ENCODE measurements around the gene ZNF415. TPM values are rescaled to one million over a fixed set of nuclear protein-coding genes. Genes with fewer than 3 reads are reported as not detected.
"Not testable (repeated sequence)": the region's sequence is repeated elsewhere in the genome, so short reads cannot be mapped to it uniquely, and the experiment has no call there.

Gene ZNF415
- total RNA-seq, 2 donors from 2014 or later = 0.50 to 3.3 TPM

DNA sequence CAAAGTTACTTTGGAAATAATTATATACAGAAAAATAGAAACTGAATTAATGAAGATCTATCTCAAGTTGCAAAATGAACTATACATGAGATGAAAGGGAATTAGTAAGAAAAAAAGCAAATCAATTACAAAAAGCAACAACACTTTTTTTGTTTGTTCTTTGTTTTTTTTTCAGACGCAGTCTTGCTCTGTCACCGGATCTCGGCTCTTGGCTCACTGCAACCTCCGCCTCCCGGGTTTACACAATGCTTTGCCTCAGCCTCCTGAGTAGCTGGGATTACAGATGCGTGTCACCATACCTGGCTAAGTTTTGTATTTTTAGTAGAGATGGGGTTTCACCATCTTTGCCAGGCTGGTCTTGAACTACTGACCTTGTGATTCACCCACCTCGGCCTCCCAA is 2.2 kb downstream of the ZNF415 start:
- ATAC-seq (replicated peaks) = no peak
- Mint-ChIP-seq H3K27me3 (peaks cover 14% of the 10 kb centered on the region), H3K36me3 (ENCODE audit: low read depth) (peaks cover 13% of the 10 kb centered on the region), H3K4me3 (no peak overlapping the region), H3K4me1 (peaks cover 11% of the 10 kb centered on the region), H3K27ac (no peak overlapping the region), H3K9me3 (peaks cover 23% of the 10 kb centered on the region)

DNA sequence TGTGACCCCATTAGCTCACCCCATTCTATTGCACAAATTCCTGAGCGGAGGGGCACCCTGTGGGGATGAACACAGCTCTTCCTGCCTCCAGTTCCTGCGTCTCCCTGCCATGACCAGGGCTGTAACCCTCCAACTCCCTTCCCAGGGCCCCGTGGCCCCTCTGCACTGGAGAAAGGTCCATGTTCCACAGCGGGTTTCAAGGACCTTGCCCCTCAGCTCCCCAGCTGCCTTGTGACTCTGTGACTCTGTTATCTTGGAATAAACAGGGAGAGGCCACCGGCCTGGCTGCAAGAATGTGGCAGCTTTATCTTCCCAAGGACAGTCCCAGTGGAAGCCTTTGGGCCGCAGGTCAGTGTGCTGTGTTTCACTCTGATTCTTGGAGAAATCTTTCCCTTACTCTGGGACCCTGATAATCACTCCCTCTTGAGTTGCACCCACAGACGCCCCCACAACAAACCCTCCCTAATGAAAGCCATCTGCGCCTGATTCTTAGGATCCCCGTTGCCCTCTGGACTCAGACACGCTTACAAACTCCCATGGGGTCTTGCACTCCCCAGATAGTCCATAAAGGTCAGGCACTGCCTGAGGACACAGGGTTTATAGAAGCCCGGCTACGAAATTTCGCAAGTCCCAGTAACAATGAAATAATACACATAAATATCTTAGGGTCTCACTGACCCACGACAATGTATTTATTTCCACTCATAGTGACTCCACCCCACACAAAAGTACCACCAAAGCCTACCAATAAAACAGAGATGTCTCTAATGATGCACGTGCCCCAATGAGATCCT is 5.8 kb downstream of the ZNF415 start:
- peaks cover 20% of the 10 kb centered on the region for H3K9me3 Mint-ChIP-seq
- H3K4me1 Mint-ChIP-seq; ATAC-seq (replicated peaks); H3K4me3 Mint-ChIP-seq; H3K36me3 Mint-ChIP-seq (ENCODE audit: low read depth); H3K27me3 Mint-ChIP-seq; H3K27ac Mint-ChIP-seq: not testable (repeated sequence)

DNA sequence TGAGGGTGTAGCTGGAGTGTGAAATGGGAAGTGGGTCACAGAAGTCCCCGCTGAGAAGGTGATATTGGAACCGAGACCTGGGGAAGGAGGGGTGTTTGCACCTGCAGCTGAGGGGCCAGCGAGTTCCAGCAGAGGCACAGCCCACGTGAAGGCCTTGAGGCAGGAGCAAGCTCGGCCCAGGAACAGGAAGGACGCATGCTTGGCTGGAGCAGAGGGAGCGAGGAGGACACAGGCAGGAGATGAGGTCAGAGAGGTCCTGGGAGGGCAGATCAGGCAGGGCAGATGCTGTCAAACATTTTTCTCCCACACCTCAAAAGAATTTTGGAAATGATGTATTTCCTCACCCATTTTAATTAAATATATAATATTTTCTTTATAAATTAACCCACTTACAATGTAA is 9.3 kb downstream of the ZNF415 start:
- Mint-ChIP-seq H3K9me3 (peaks cover 13% of the 10 kb centered on the region), H3K27ac (no peak overlapping the region), H3K4me3 (no peak overlapping the region), H3K4me1 (no peaks in the 10 kb centered on the region), H3K27me3 (no peaks in the 10 kb centered on the region), H3K36me3 (ENCODE audit: low read depth) (no peaks in the 10 kb centered on the region)
- no peak for ATAC-seq (replicated peaks)

DNA sequence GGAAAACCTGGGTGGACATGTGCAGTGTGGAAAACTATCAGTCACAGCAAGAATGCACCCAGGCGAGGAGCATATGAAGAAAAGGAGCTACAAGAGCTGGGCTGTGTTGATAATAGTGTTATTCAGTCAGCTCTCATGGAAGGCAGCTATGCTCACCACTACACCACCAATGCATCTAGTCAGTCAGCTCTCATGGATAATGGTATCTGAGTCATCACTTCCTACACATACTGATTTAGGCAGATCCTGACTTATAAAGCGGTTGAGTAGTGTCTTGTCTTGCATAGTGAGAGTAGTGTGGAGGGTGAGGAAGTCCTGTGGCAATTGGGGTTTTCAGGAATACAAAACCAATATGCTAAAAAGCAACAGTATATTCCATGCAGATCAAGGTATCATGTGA is 20.4 kb downstream of the ZNF415 start:
- ATAC-seq (replicated peaks) = no peak
- Mint-ChIP-seq H3K27ac (no peak overlapping the region), H3K4me3 (no peak overlapping the region), H3K4me1 (no peaks in the 10 kb centered on the region), H3K9me3 (peaks cover 39% of the 10 kb centered on the region), H3K36me3 (ENCODE audit: low read depth) (peaks cover 11% of the 10 kb centered on the region), H3K27me3 (no peaks in the 10 kb centered on the region)

DNA sequence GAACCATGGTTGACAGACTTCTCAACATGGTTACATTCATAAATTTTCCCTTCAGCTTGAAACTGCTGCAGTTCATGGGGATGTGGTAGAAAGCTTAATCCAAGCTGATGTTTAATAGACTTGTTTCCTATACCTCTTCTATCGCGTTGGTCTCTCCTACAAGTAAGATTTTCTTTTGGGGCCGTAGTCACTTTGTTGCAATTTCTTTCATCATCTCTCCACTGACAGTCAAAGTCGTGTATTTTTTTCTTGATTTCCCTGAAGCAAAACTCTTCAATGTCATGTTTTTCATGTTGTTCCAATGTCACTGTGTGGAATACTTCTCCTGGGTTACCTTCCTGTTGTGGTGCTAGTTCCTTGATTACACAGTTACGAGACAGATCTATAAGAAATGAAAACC is 23.2 kb downstream of the ZNF415 start:
- H3K4me3 Mint-ChIP-seq = no peak overlapping the region
- no peak for ATAC-seq (replicated peaks)
- no peaks in the 10 kb centered on the region for H3K4me1 Mint-ChIP-seq
- H3K27ac Mint-ChIP-seq = no peak overlapping the region
- H3K9me3 Mint-ChIP-seq = peaks cover 22% of the 10 kb centered on the region
- H3K36me3 Mint-ChIP-seq (ENCODE audit: low read depth) = peaks cover 4% of the 10 kb centered on the region
- H3K27me3 Mint-ChIP-seq = no peaks in the 10 kb centered on the region

DNA sequence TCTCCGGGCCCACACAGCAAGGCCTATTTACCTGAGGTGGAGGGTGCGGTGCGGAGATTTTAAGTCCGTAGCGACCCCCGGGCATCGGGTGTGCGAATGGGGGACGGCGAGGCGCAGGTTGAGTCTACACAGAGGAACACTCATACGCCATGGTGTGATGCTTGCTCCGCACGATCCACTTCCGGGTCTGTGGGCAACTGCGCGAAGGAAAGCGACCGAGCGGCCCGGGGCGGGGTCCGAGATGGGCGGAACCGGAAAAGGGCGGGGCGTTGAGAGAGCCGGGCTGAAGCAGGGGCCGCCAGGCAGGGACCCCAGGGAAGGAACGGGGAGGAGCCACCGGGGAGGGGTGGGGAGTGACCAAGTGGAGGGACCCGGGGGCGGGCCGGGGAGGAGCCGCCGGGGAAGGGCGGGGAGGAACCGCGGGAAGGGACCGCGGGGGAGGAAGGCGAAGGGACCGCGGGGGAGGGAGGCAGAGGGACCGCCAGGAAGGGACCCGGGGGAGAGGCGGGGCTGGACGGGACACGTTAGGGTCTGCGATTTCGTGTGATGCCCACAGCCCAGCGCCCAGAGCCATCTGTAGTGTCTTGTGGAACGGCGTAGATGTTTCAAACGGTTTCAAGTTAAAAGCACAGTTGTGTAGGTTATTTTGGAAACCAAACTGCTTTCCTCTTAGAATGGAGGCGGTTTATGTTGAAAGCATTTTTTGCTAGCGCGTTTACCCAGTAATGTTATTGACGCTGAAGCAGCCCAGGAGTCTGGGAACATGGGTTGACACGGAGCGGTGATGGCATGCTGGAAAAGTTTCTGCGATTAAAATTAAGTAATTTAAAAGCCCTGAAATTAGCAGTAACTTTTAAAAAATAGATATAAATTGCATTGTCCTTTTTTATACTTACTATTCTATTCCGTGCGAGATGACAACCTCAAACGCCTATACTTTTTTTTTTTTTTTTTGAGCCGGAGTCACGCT is 29.2 kb downstream of the ZNF415 start, which contains the start of gene ZNF160:
Gene ZNF160, minus strand, starts transcription at position 189 of the 970 bp plus-strand sequence. CDS start 17,146 bp downstream, outside the sequence.
- Mint-ChIP-seq H3K4me3 (peak within 1 kb of the TSS; percentile 92), H3K36me3 (ENCODE audit: low read depth) (peaks cover 42% of the 10 kb centered on the region), H3K4me1 (peaks cover 19% of the 10 kb centered on the region), H3K27ac (peak within 1 kb of the TSS; percentile 93), H3K9me3 (peaks cover 8% of the 10 kb centered on the region), H3K27me3 (no peaks in the 10 kb centered on the region)
- peak; percentile 95 for ATAC-seq (replicated peaks)

DNA sequence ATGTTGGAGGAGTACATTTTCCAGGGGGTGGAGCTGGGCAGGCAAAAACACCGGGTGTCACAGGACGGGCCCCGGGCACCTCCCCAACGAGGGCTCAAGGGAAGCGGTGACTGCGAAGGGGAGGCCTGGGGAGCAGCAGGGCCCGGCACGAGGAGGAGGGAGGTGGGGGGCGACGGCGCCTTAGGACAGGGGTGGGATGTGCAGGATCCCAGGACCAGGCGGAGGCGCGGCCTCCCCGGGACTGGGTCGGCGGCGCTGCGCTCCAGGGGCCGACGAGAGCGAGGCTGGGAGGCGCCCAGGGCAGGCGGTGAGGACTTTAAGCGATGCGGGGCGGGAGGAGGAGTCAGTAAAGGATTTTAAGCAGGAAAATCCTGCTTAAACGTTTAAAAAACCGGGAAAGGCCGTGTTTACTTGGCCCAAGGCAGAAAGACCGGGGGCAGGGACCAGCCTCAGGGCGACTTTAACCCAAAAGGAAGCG is 29.9 kb downstream of the ZNF415 start:
- H3K9me3 Mint-ChIP-seq = peaks cover 9% of the 10 kb centered on the region

DNA sequence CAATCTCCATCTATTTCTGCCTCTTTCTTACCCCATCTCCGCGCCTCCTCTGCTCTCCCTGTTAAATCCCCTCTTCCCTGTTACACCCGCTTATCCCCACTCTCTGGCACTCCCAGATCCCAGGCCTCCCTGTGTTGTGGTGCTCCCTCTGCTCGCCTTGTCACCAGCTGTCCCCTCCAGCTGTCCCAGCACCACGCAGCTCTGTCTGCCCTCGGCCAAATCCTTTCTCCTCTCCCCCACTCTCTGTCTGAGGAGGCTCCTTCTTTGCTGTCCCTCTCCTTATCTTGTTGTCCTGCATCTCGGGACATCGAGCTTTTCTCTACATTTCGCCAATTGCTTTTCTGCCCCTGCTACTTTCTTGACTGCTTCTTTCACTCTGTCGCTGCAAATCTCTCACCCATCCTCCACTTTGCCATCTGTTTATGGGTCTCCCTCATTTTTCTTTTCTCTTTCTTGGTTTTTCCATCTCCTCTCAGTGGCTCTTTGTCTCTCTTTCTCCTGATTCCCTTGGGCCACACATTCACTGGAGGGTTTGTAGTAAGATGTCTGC is 30.4 kb downstream of the ZNF415 start:
- no peaks in the 10 kb centered on the region for H3K27me3 Mint-ChIP-seq
- ATAC-seq (replicated peaks) = no peak
- H3K27ac Mint-ChIP-seq = peak overlapping the region; percentile 93
- H3K9me3 Mint-ChIP-seq = peaks cover 14% of the 10 kb centered on the region
- H3K4me1 Mint-ChIP-seq = peaks cover 29% of the 10 kb centered on the region
- peaks cover 54% of the 10 kb centered on the region for H3K36me3 Mint-ChIP-seq (ENCODE audit: low read depth)
- H3K4me3 Mint-ChIP-seq = peak overlapping the region; percentile 92

More for the DNA sequence above, 29.9 kb downstream of the ZNF415 start:
- Mint-ChIP-seq H3K27ac (peak overlapping the region; percentile 93), H3K4me3 (peak overlapping the region; percentile 92), H3K4me1 (peaks cover 24% of the 10 kb centered on the region), H3K36me3 (ENCODE audit: low read depth) (peaks cover 49% of the 10 kb centered on the region), H3K27me3 (no peaks in the 10 kb centered on the region)
- peak; percentile 28 for ATAC-seq (replicated peaks)

DNA sequence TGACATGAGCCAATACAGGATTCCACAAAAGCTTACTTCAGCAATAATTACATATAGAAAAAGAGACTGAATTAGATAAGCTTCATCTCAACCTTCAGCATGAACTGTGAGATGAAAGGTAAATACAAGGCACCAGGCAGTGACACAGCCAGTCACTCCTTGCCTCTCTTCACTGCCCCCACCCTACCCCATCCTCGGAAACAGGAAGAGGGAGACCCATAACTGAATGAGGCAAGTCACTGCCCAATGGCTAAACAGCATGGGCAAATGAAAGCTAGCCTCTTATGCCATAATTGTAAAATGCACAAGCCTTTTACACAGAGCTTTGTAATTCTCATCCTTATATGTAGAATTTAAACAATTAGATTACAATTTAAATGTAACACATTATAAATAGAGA is 31.2 kb downstream of the ZNF415 start:
- Mint-ChIP-seq H3K27ac (peak overlapping the region; percentile 93), H3K4me1 (peaks cover 31% of the 10 kb centered on the region), H3K36me3 (ENCODE audit: low read depth) (peaks cover 59% of the 10 kb centered on the region), H3K9me3 (peaks cover 16% of the 10 kb centered on the region), H3K27me3 (no peaks in the 10 kb centered on the region), H3K4me3 (peak overlapping the region; percentile 92)
- ATAC-seq (replicated peaks) = no peak

DNA sequence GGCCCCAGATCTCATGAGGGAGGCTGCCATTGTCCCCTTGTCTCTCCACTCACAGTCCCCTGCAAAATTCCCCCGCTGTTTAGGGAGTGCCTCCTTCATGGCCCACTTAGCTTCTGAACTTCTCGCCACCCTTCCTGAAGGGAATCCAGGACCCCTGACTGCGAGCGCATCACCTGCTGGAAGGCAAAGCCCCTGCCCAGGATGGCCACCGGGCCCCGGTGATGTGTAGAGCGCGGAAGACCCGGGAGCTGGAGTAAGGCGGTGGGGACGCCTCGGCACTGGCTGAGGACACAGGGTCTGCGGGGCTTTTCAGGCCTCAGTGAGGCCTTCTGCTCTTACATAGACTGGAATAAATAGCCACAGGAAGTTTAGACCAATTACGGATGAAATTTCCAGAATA is 34.1 kb downstream of the ZNF415 start:
- H3K27ac Mint-ChIP-seq; H3K27me3 Mint-ChIP-seq; ATAC-seq (replicated peaks); H3K4me3 Mint-ChIP-seq: not testable (repeated sequence)
- Mint-ChIP-seq H3K36me3 (ENCODE audit: low read depth) (peaks cover 88% of the 10 kb centered on the region), H3K9me3 (peaks cover 16% of the 10 kb centered on the region), H3K4me1 (peaks cover 36% of the 10 kb centered on the region)

DNA sequence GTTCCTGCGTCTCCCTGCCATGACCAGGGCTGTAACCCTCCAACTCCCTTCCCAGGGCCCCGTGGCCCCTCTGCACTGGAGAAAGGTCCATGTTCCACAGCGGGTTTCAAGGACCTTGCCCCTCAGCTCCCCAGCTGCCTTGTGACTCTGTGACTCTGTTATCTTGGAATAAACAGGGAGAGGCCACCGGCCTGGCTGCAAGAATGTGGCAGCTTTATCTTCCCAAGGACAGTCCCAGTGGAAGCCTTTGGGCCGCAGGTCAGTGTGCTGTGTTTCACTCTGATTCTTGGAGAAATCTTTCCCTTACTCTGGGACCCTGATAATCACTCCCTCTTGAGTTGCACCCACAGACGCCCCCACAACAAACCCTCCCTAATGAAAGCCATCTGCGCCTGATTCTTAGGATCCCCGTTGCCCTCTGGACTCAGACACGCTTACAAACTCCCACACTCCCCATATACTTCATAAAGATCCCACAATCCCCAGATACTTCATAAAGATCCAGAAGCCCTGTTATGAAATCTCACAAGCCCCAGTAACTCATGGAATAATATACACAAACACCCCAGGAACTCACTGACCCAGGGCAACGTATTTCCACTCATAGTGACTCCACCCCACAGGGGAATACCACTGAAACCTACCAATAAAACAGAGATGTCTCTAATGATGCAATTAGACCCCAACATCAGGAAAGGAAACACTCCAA is 35.6 kb downstream of the ZNF415 start:
- H3K4me3 Mint-ChIP-seq; H3K9me3 Mint-ChIP-seq; H3K27me3 Mint-ChIP-seq; ATAC-seq (replicated peaks); H3K27ac Mint-ChIP-seq: not testable (repeated sequence)
- Mint-ChIP-seq H3K36me3 (ENCODE audit: low read depth) (peaks cover 90% of the 10 kb centered on the region), H3K4me1 (peaks cover 29% of the 10 kb centered on the region)

DNA sequence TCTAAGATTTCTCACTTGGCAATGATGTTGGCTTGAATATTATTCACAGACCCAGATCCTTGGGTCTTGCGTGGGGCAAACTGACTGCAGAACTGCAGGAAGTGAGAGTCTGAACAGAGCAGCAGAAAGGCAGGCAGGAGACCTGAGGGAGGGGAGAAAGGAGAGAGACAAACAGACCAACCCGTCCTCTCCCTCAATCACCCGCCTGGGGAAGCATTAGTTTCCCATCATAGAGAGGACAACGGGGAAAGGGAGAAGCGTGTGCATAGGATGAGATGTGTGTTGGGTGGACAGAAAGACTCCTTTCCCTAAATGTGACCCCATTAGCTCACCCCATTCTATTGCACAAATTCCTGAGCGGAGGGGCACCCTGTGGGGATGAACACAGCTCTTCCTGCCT is 36.1 kb downstream of the ZNF415 start:
- H3K27me3 Mint-ChIP-seq; H3K27ac Mint-ChIP-seq; ATAC-seq (replicated peaks); H3K9me3 Mint-ChIP-seq; H3K4me3 Mint-ChIP-seq: not testable (repeated sequence)
- peaks cover 90% of the 10 kb centered on the region for H3K36me3 Mint-ChIP-seq (ENCODE audit: low read depth)
- H3K4me1 Mint-ChIP-seq = peaks cover 24% of the 10 kb centered on the region

DNA sequence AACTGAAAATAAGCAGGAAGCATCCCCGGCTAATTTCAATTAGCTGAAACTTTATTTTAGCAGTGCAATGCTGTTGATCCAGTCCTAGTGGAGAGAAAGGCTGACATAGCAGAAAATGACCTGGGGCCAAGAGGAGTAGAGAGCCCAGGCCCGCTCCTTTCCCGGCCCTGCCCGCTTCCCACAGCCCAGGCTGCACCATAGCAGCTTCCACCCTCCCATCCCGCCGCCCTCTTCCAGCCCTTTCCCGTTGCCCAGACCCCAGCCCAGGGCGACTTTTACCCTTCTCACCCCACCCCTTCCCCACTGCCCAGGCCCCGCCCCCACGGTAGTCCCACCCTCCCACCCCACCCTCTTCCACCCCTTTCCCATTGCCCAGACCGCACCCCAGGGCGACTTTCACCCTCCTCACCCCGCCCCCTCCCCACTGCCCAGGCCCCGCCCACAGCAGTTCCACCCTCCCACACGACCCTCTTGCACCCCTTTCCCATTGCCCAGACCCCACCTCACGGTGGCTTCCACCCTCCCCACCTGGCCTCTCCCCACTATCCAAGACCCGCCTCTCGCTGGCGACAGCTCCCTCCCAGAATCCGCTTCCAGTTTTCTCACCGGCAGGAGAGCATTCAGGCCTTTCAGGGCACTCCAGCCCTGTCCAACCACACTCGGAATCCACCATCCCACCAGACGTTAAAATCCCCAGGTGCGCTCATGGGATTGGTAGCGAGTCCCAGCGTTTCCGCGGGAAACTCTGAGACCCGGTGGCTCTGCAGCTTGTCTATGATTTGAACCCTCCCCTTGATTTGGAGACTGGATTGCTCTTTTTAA is 37.7 kb downstream of the ZNF415 start:
- Mint-ChIP-seq H3K27ac (no peak overlapping the region), H3K36me3 (ENCODE audit: low read depth) (peaks cover 97% of the 10 kb centered on the region), H3K9me3 (peaks cover 7% of the 10 kb centered on the region), H3K4me1 (peaks cover 29% of the 10 kb centered on the region), H3K27me3 (no peaks in the 10 kb centered on the region), H3K4me3 (no peak overlapping the region)
- no peak for ATAC-seq (replicated peaks)
